ENCODE data around the gene MRPL45.

DNA sequence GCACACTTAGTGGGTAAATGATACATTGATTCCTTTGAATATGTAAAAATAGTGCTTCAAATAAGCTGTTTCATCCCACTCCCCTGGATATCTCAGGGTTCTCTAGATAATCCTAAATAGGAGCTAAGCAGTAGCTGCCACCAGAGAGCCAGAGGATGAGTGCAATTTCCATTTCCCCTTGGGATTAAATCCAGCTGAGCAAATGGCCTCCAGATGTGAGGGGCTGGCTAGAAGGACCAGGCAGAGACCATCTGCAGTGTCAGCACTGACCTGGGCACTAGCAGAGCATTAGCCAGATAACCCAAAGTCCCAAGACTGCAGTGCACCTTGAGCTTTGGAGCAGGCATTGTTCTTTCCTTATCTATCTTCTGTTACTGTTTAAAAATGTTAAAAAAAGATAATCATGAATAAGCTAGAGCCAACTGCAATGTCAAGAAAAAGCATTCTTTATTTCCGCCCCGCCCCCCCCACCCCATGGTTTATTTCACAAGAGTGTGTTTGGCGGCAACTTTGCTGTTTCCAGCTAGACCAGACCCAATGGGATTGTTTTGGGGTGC lies 27.3 kb downstream of the MRPL45 start:
- TF ChIP-seq, protein P1, sequence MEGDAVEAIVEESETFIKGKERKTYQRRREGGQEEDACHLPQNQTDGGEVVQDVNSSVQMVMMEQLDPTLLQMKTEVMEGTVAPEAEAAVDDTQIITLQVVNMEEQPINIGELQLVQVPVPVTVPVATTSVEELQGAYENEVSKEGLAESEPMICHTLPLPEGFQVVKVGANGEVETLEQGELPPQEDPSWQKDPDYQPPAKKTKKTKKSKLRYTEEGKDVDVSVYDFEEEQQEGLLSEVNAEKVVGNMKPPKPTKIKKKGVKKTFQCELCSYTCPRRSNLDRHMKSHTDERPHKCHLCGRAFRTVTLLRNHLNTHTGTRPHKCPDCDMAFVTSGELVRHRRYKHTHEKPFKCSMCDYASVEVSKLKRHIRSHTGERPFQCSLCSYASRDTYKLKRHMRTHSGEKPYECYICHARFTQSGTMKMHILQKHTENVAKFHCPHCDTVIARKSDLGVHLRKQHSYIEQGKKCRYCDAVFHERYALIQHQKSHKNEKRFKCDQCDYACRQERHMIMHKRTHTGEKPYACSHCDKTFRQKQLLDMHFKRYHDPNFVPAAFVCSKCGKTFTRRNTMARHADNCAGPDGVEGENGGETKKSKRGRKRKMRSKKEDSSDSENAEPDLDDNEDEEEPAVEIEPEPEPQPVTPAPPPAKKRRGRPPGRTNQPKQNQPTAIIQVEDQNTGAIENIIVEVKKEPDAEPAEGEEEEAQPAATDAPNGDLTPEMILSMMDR (IDR thresholded peaks at IDR 0.05; ENCODE audit: insufficient read depth, low read length) = no peak
- no peak for TF ChIP-seq POLR2AphosphoS5 (IDR thresholded peaks at IDR 0.05; ENCODE audit: low read depth)
- no peak for TF ChIP-seq GABPA (IDR thresholded peaks at IDR 0.05; ENCODE audit: low read depth)
